Mucosa of rectum (tissue), 2 donors: ENCODE data around the gene DUS1L.

Experiments
- H3K27ac ChIP-seq, 2 donors: one replicate each; pipeline ENCODE4 v1.7.0; 2013; ENCODE audit warnings: inconsistent platforms in 2 of 2, low read depth in 2 of 2, low read length in 2 of 2
- H3K27me3 ChIP-seq, 2 donors: one replicate each; pipeline ENCODE4 v1.7.0; 2013; ENCODE audit warnings: low read length in 2 of 2; ENCODE audit not compliant: control insufficient read depth in 2 of 2, insufficient read depth in 2 of 2
- H3K36me3 ChIP-seq, 2 donors: one replicate each; pipeline ENCODE4 v1.7.0; 2013; ENCODE audit warnings: low read length in 2 of 2; ENCODE audit not compliant: control insufficient read depth in 2 of 2, insufficient read depth in 2 of 2
- H3K4me1 ChIP-seq, 2 donors: one replicate each; pipeline ENCODE4 v1.7.0; 2013; ENCODE audit warnings: low read length in 2 of 2, mild to moderate bottlenecking in 1 of 2; ENCODE audit not compliant: control insufficient read depth in 2 of 2, insufficient read depth in 2 of 2
- H3K4me3 ChIP-seq, 2 donors: one replicate each; pipeline ENCODE4 v1.7.0; 2013; ENCODE audit warnings: low read length in 2 of 2
- H3K9ac ChIP-seq, 2 donors: one replicate each; pipeline ENCODE4 v1.7.0; 2013; ENCODE audit warnings: low read length in 2 of 2, low read depth in 1 of 2, mild to moderate bottlenecking in 1 of 2
- H3K9me3 ChIP-seq, 2 donors: one replicate each; pipeline ENCODE4 v1.7.0; 2013; ENCODE audit warnings: low read length in 2 of 2; ENCODE audit not compliant: control insufficient read depth in 2 of 2
- donor health status: healthy.
- donor health status: Normal muscosa, but diverticular disease.

DUS1L gene

DNA sequence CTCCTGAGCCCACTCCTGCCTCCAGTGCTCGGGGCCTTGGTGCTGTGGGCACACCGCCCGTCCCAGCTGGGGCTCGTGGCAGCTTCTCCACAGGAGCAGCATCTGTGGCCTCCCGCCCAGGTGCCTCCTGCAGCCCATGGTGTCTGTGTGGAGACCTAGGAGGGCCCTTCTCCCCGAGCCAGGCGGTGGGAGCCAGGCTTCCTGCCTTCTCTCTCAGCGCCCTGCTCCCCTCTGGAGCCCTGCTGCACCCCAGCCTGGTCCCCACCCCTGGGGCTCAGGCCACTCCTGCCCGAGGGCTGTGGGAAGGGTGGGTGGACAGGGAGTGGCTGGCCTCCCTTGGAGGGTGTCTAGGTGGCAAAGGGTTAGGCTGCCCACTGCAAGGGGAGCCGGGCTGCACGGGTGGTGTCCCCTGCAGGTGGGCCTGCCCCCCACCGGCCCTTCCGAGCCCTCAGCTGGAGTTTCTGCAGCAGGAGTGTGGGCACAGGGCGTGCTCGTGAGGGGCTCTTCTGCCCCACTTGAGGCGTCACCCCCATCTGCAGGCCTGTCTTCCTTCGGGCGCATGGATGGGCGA lies 53.9 kb downstream of the DUS1L start:
- Histone ChIP-seq H3K4me1 (no peaks in the 10 kb centered on the region), H3K9ac (no peak overlapping the region), H3K4me3 (no peak overlapping the region), H3K27me3 (no peaks in the 10 kb centered on the region), H3K27ac (no peak overlapping the region), H3K36me3 (no peaks in the 10 kb centered on the region), H3K9me3 (no peaks in the 10 kb centered on the region)

DNA sequence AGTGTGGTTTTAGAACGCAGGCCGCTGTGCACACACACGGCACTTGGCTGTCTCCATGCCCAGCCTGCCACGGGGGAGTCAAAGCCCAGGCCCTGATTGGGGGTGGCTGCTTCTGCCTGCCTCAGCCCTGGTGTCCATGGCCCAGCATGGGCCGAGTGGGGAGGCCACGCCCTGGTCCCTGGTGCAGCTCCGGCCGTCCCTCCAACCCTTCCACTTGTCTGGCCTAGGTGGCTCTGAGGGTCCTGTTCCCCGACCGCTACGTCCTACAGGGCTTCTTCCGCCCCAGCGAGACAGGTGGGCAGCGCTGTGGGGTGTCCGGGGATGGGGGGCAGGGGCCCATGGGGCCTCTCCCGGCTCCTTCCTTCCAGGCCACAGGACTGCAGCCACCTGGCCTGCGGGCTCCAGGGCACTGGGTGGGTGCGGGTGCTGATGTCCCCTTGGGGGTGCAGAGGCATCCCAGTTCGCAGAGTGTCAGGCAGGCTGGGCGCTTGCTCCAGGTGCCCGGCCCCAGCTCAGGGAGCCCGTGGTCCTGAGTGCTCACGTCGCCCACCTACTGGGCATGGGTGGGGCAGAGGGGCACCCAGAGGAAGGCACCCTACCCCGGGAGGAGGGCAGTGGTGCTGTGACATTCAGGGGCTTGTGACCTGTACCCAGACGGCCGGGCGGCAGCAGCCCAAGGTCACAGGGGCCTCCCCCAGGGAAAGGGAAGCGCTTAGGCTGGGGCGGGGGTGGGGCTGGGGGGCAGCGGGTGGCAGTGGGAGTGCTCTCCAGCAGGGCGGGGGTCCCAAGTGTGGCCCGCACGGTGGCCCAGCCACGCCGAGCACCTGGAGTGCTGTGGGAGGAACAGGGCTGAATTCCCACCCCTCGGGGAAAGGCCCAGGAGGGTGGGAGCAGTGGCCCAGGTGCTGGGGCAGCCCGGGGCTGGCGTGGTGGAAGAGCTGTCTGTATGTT lies 54.8 kb downstream of the DUS1L start:
- Histone ChIP-seq H3K4me3 (no peak overlapping the region), H3K9me3 (no peaks in the 10 kb centered on the region), H3K36me3 (no peaks in the 10 kb centered on the region), H3K27me3 (no peaks in the 10 kb centered on the region), H3K9ac (no peak overlapping the region), H3K4me1 (no peaks in the 10 kb centered on the region), H3K27ac (no peak overlapping the region)

DNA sequence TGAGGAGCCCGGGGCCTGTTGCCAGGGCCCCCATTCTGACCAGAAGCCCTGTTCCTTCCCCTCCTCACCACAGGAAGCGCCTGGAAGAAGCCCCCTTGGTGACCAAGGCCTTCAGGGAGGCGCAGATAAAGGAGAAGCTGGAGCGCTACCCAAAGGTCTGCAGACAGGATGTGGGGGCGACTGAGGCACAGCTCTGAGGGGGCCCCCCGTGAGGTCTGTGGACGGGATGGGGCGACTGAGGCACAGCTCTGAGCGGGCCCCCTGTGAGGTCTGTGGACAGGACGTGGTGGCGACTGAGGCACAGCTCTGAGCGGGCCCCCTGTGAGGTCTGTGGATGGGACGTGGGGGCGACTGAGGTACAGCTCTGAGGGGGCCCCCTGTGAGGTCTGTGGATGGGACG lies 56.2 kb downstream of the DUS1L start:
- Histone ChIP-seq H3K4me3 (no peak overlapping the region), H3K9me3 (no peaks in the 10 kb centered on the region)

DNA sequence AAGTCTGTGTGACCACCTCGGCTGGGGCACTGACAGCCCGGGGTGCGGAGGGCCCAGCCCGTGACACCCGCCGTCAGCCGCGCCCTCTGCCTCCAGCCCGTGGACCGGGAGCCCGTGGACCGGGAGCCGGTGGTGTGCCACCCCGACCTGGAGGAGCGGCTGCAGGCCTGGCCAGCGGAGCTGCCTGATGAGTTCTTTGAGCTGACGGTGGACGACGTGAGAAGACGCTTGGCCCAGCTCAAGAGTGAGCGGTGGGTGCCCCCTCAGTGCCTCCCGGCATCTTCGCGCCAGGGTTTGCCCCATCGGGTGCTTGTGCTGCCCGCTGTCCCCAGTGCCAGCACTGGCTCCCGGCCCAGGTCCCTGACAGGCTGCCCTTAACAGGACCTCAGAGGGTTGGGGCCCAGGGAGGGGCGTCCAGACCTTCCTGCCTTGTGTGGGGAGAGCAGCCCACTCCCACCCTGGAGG lies 56.6 kb downstream of the DUS1L start:
- Histone ChIP-seq H3K4me1 (no peaks in the 10 kb centered on the region), H3K9me3 (no peaks in the 10 kb centered on the region), H3K36me3 (no peaks in the 10 kb centered on the region), H3K9ac (no peak overlapping the region), H3K4me3 (no peak overlapping the region), H3K27me3 (no peaks in the 10 kb centered on the region), H3K27ac (no peak overlapping the region)

More for the DNA sequence above, 56.2 kb downstream of the DUS1L start:
- Histone ChIP-seq H3K36me3 (no peaks in the 10 kb centered on the region), H3K27me3 (no peaks in the 10 kb centered on the region), H3K27ac (no peak overlapping the region), H3K4me1 (no peaks in the 10 kb centered on the region), H3K9ac (no peak overlapping the region)

DNA sequence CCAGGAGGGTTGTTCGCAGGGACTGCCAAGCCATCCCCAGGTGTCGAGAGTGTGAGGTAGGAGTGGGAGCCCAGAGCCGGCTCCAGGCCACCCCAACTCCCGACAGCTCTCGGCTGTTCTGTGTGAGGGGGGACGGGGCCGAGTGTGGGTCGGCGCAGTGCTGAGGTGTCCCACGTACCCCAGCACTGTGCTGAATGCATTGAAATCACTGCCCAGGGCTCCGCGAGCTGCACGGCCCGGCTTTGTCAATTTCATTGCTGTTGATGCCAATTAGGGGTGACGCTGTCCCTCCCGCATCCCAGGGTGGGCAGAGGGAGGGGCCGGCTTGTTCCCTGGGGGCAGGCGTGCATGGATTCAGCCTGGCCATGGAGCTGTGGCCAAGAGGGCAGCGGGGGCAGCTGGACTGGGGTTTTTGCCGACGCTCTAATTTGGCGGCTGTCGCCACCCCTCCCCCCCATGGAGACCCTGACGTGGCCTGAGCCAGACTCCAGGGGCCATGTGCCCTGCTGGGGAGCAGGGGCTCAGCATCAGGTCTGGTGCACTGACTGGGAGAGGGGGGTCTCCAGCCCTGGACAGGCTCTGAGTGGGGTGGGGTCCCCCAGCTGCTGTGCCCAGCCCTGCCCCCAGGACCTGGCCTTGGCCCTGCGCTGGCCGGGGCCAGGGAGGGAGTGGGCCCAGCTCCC lies 57.2 kb downstream of the DUS1L start:
- H3K36me3 ChIP-seq, result no peaks in the 10 kb centered on the region

More for the DNA sequence above, 57.2 kb downstream of the DUS1L start:
- no peaks in the 10 kb centered on the region for H3K9me3 ChIP-seq
- no peak overlapping the region for H3K4me3 ChIP-seq
- no peaks in the 10 kb centered on the region for H3K27me3 ChIP-seq
- H3K4me1 ChIP-seq, result no peaks in the 10 kb centered on the region
- H3K27ac ChIP-seq, result no peak overlapping the region
- no peak overlapping the region for H3K9ac ChIP-seq
